ENCODE data around the gene KCNIP4. TPM values are rescaled to one million over a fixed set of nuclear protein-coding genes. Genes with fewer than 3 reads are reported as not detected.

The KCNIP4 gene
- total and polyA plus RNA-seq, 10 of the 15 experiments (the other 5 are each of a cell fraction or from before 2014, with no cell fraction given) = 0.03 to 0.23 (median 0.13) TPM; not detected in 7

DNA sequence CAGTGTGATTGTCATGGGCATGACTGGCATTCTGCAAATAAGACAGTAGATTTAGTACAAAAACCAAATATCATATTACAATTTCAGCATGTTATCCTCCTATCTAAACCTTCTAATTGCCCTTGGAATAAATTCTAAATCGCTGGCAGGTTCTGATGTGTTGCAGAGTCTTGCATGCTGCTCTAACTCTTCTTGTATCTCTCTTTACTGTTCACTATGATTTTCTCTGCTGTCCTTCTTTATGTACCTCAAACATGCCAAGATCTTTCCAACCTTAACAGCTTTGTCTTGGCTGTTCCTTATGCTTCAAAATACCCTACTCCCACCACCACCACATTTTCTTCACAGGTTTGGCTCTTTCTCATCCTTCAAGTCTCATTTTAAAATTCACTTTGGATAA lies 43.0 kb upstream of the KCNIP4 start:
- whole genome bisulfite sequencing (ENCODE audit: insufficient coverage, insufficient replicate concordance, low lambda C conversion rate, missing lambda C conversion rate) = 5% methylated on average over 1 of the region's 1 CpG
- ATAC-seq = no peak
- RAD21 ChIA-PET (ENCODE audit: unreplicated experiment) = no interaction called here

DNA sequence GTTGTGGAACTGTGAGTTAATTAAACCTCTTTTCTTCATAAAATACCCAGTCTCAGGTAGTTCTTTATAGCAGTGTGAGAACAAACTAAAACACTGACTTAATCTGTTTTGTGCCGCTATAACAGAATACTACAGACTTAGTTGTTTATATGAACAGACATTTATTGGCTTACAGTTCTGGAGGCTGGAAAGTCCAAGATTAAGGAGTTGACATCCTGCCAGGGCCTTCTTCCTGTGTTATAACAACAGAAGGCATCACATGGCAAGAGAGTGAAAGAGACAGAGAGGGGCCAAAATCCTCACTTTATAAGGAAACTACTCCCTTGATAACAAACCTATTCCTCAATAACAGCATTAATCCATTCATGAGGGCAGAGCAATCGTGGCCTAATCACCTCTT lies 42.5 kb upstream of the KCNIP4 start:
- POLR2A ChIA-PET = no interaction called here
- 41% methylated on average over 2 of the region's 2 CpGs for WGBS (ENCODE audit: insufficient coverage, insufficient replicate concordance, low lambda C conversion rate, missing lambda C conversion rate)
- TF ChIP-seq SPI1 (IDR thresholded peaks at IDR 0.05; ENCODE audit: borderline replicate concordance, insufficient read depth, low read depth, low read length) (no peak), EED (IDR thresholded peaks at IDR 0.05; ENCODE audit: low read depth) (no peak), NR2F1 (conservative IDR thresholded peaks at IDR 0.05) (no peak), SMAD1 (IDR thresholded peaks at IDR 0.05; ENCODE audit: low read depth, partially characterized antibody) (no peak), CEBPB (IDR thresholded peaks at IDR 0.05; ENCODE audit: borderline replicate concordance in 1 of 2, low read depth in 2 of 2, low read length in 2 of 2) (no peak), PBX3 (IDR thresholded peaks at IDR 0.05; ENCODE audit: insufficient replicate concordance, low read depth, low read length) (no peak), POLR2AphosphoS2 (IDR thresholded peaks at IDR 0.05; ENCODE audit: low read depth, low read length) (no peak), SMAD5 (IDR thresholded peaks at IDR 0.05; ENCODE audit: low read depth) (no peak), HDAC6 (IDR thresholded peaks at IDR 0.05; ENCODE audit: unreplicated experiment) (no peak), ZNF274 (IDR thresholded peaks at IDR 0.05; ENCODE audit: insufficient read depth, insufficient read length) (no peak), MTA2 (IDR thresholded peaks at IDR 0.05; ENCODE audit: low read depth) (no peak), RAD21 (IDR thresholded peaks at IDR 0.05; ENCODE audit: insufficient read depth, low read depth, low read length) (no peak), MEF2A (IDR thresholded peaks at IDR 0.05; ENCODE audit: insufficient read depth, low read depth, low read length) (no peak)

More for the DNA sequence above, 43.0 kb upstream of the KCNIP4 start:
- H4K20me1 ChIP-seq (ENCODE audit: control insufficient read depth, insufficient read depth) = no peaks in the 10 kb centered on the region
- FAIRE-seq = no peak
- DNase-seq (ENCODE audit: low read depth, low spot score) = no peak
- H2AFZ ChIP-seq (ENCODE audit: control insufficient read depth, low read depth, low read length) = no peak overlapping the region
- no peaks in the 10 kb centered on the region for H3K79me2 ChIP-seq (ENCODE audit: control insufficient read depth, insufficient read depth, low read length)
- H3K27ac ChIP-seq (ENCODE audit: control insufficient read depth, insufficient read depth) = no peak overlapping the region
- no TSS peak for BruUV-seq (replicated peaks)
- ChIA-PET SMC1A (ENCODE audit: uncharacterized antibody, unreplicated experiment) (no interaction called here), CTCF (no interaction called here), POLR2A (no interaction called here)
- H3K9me3 ChIP-seq (replicated peaks; ENCODE audit: control insufficient read depth, insufficient read depth, low read length) = no peaks in the 10 kb centered on the region
- H3K4me3 ChIP-seq = no peak overlapping the region
- TF ChIP-seq CBX5 (IDR thresholded peaks at IDR 0.05; ENCODE audit: low read depth) (no peak), BCL11A (IDR thresholded peaks at IDR 0.05; ENCODE audit: low read depth, low read length) (no peak)
- TF ChIP-seq, protein P1, sequence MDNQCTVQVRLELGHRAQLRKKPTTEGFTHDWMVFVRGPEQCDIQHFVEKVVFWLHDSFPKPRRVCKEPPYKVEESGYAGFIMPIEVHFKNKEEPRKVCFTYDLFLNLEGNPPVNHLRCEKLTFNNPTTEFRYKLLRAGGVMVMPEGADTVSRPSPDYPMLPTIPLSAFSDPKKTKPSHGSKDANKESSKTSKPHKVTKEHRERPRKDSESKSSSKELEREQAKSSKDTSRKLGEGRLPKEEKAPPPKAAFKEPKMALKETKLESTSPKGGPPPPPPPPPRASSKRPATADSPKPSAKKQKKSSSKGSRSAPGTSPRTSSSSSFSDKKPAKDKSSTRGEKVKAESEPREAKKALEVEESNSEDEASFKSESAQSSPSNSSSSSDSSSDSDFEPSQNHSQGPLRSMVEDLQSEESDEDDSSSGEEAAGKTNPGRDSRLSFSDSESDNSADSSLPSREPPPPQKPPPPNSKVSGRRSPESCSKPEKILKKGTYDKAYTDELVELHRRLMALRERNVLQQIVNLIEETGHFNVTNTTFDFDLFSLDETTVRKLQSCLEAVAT (IDR thresholded peaks at IDR 0.05) = no peak
- no peak overlapping the region for H3K4me2 ChIP-seq (ENCODE audit: control insufficient read depth, insufficient read depth)
- no peak overlapping the region for H3K9ac ChIP-seq (ENCODE audit: control insufficient read depth, insufficient read depth, low read length)
- no peaks in the 10 kb centered on the region for H3K4me1 ChIP-seq (ENCODE audit: control insufficient read depth, insufficient read depth, low read length)
- H3K36me3 ChIP-seq (ENCODE audit: control insufficient read depth in 2 of 2, insufficient read depth in 2 of 2, low read length in 1 of 2) = no peaks in the 10 kb centered on the region
- H3K27me3 ChIP-seq (replicated peaks in 1 of 2; ENCODE audit: control insufficient read depth in 2 of 2, insufficient read depth in 2 of 2, low read length in 1 of 2) = no peaks in the 10 kb centered on the region
- in situ Hi-C loops (cut with MboI) (no loop called here), intact Hi-C loops (cut with micrococcal nuclease; ENCODE audit: unreplicated experiment) (no loop called here)

More for the DNA sequence above, 42.5 kb upstream of the KCNIP4 start:
- Histone ChIP-seq H3K4me1 (ENCODE audit: control insufficient read depth, insufficient read depth, low read length) (no peaks in the 10 kb centered on the region), H3K4me2 (ENCODE audit: control insufficient read depth, insufficient read depth) (no peak overlapping the region), H3K27me3 (replicated peaks in 1 of 2; ENCODE audit: control insufficient read depth in 2 of 2, insufficient read depth in 2 of 2, low read length in 1 of 2) (no peaks in the 10 kb centered on the region), H3K79me2 (ENCODE audit: control insufficient read depth, insufficient read depth, low read length) (no peaks in the 10 kb centered on the region), H2AFZ (ENCODE audit: control insufficient read depth, low read depth, low read length) (no peak overlapping the region), H4K20me1 (ENCODE audit: control insufficient read depth, insufficient read depth) (no peaks in the 10 kb centered on the region), H3K36me3 (ENCODE audit: control insufficient read depth in 2 of 2, insufficient read depth in 2 of 2, low read length in 1 of 2) (no peaks in the 10 kb centered on the region), H3K9ac (ENCODE audit: control insufficient read depth, insufficient read depth, low read length) (no peak overlapping the region), H3K9me3 (replicated peaks; ENCODE audit: control insufficient read depth, insufficient read depth, low read length) (no peaks in the 10 kb centered on the region), H3K4me3 (no peak overlapping the region), H3K27ac (ENCODE audit: control insufficient read depth, insufficient read depth) (no peak overlapping the region)
- CTCF ChIA-PET = no interaction called here
- RAD21 ChIA-PET (ENCODE audit: unreplicated experiment) = no interaction called here
- no peak for ATAC-seq
- DNase-seq (ENCODE audit: low read depth, low spot score) = no peak
- in situ Hi-C loops (cut with MboI) (no loop called here), intact Hi-C loops (cut with micrococcal nuclease; ENCODE audit: unreplicated experiment) (no loop called here)
- BruUV-seq (replicated peaks) = no TSS peak
- SMC1A ChIA-PET (ENCODE audit: uncharacterized antibody, unreplicated experiment) = no interaction called here
- no peak for FAIRE-seq

All from GM12878 (cell line).